Measurements from ENCODE around the gene PRTG. TPM values are rescaled to one million over a fixed set of nuclear protein-coding genes. Genes with fewer than 3 reads are reported as not detected.
"Not testable (repeated sequence)": the region's sequence is repeated elsewhere in the genome, so short reads cannot be mapped to it uniquely, and the experiment has no call there.

PRTG gene
- total and polyA plus RNA-seq, 12 donors: 0.40 to 4.3 (median 2.8) TPM

DNA sequence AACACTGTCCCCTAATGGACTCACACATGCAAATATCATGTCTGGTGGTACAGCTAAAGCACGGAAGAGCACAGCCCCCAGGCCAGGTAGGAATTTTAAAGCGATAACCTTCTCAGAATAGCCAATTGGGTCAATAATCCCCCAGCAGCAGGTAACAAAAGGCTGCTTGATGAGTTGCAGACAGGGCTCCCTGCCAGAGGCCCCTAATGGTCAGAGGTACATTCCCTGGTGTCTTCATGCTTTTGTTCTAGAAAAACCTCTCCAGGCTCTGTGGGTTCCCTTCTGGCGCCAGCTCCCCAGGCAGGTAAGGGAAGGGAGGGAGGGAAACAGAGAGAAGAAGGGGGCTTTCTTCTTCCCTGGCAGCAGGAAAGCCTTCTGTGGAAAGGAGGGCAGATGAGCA is 43.4 kb upstream of the PRTG start:
- H3K4me3 ChIP-seq: no peak overlapping the region
- H3K27ac ChIP-seq: no peak overlapping the region
- DNase-seq: no peak
- no peaks in the 10 kb centered on the region for H3K9me3 ChIP-seq (replicated peaks in 1 of 3)
- TF ChIP-seq POLR2A (IDR thresholded peaks at IDR 0.05): no peak
- TF ChIP-seq, protein P1, sequence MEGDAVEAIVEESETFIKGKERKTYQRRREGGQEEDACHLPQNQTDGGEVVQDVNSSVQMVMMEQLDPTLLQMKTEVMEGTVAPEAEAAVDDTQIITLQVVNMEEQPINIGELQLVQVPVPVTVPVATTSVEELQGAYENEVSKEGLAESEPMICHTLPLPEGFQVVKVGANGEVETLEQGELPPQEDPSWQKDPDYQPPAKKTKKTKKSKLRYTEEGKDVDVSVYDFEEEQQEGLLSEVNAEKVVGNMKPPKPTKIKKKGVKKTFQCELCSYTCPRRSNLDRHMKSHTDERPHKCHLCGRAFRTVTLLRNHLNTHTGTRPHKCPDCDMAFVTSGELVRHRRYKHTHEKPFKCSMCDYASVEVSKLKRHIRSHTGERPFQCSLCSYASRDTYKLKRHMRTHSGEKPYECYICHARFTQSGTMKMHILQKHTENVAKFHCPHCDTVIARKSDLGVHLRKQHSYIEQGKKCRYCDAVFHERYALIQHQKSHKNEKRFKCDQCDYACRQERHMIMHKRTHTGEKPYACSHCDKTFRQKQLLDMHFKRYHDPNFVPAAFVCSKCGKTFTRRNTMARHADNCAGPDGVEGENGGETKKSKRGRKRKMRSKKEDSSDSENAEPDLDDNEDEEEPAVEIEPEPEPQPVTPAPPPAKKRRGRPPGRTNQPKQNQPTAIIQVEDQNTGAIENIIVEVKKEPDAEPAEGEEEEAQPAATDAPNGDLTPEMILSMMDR (IDR thresholded peaks at IDR 0.05): no peak
- H3K27me3 ChIP-seq: no peaks in the 10 kb centered on the region
- intact Hi-C loops (cut with DNase I): no loop called here
- no peaks in the 10 kb centered on the region for H3K36me3 ChIP-seq (replicated peaks in 1 of 2)
- no peaks in the 10 kb centered on the region for H3K4me1 ChIP-seq (replicated peaks in 1 of 2)
- 78 to 90% (median 87%) methylated on average over 2 to 3 of the region's 3 CpGs for WGBS, 4 donors

DNA sequence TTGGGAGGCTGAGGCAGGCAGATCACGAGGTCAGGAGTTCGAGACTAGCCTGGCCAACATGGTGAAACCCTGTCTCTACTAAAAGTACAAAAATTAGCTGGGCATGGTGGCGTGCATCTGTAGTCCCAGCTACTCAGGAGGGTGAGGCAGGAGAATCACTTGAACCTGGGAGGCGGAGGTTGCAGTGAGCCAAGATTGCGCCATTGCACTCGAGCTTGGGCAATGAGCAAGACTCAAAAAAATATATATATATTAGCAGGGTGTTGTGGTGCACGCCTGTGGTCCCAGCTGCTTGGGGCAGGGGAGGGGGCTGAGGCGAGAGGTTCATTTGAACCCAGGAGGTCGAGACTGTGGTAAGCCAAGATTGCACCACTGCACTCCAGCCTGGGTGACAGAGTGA is 42.6 kb upstream of the PRTG start:
- intact Hi-C loops (cut with DNase I); DNase-seq: not testable (repeated sequence)

DNA sequence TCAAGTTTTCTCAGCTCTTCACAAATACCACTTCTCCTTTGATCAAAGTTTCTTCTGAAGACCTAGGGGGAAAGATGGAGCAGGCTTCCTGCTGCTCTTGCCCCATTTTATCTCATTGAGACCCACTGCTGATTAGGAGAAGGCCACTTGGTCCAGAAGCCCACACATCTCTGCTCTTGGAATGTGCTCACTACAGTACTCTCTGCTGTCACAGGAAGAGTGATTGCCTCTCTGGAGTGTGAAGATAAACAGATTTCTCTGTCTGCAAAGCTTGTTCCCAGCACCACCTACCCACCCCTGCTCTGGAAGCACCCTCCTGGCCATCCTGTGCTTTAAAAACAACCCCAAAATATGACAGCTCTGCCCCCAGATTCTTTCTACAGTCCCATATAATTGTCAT is 41.3 kb upstream of the PRTG start:
- no peaks in the 10 kb centered on the region for H3K27me3 ChIP-seq
- H3K9me3 ChIP-seq (replicated peaks in 1 of 3): no peaks in the 10 kb centered on the region
- no peaks in the 10 kb centered on the region for H3K4me1 ChIP-seq (replicated peaks in 1 of 2)
- intact Hi-C loops (cut with DNase I): no loop called here
- H3K27ac ChIP-seq: no peak overlapping the region
- TF ChIP-seq POLR2A (IDR thresholded peaks at IDR 0.05): no peak
- TF ChIP-seq, protein P1 (IDR thresholded peaks at IDR 0.05): no peak
- no peak for DNase-seq
- no peaks in the 10 kb centered on the region for H3K36me3 ChIP-seq (replicated peaks in 1 of 2)
- no peak overlapping the region for H3K4me3 ChIP-seq

More for the DNA sequence above, 42.6 kb upstream of the PRTG start:
- H3K27me3 ChIP-seq; H3K4me1 ChIP-seq (replicated peaks in 1 of 2); H3K9me3 ChIP-seq (replicated peaks in 1 of 3); H3K27ac ChIP-seq; H3K36me3 ChIP-seq (replicated peaks in 1 of 2); H3K4me3 ChIP-seq: not testable (repeated sequence)
- 86 to 90% (median 87%) methylated on average over 9 of the region's 9 CpGs for WGBS, 4 donors

DNA sequence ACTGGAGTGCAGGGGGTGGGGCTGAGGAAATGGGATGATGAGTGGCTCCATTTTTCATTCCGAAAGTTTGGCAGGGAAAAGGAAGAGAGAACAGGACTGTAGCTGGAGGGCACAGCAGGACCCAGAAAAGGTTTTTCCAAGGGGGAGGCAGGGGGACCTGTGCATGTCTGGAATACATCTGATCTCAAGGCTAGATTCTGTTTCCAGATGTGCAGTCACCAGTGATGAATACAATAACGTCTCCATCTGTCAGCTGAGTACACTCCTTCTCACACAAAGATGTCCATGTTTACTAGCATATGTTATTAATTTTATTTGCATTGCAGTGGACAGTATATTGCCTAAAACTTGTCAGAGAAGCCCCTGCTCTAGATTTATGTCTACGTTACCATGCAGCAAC is 39.9 kb upstream of the PRTG start:
- 63 to 75% (median 69%) methylated on average over 3 of the region's 3 CpGs for WGBS, 4 donors
- H3K27me3 ChIP-seq: no peaks in the 10 kb centered on the region
- intact Hi-C loops (cut with DNase I): no loop called here
- H3K9me3 ChIP-seq (replicated peaks in 1 of 3): no peaks in the 10 kb centered on the region
- TF ChIP-seq, protein P1 (IDR thresholded peaks at IDR 0.05): no peak
- TF ChIP-seq POLR2A (IDR thresholded peaks at IDR 0.05): no peak
- no peak overlapping the region for H3K4me3 ChIP-seq
- H3K4me1 ChIP-seq (replicated peaks in 1 of 2): no peaks in the 10 kb centered on the region
- DNase-seq: no peak
- no peaks in the 10 kb centered on the region for H3K36me3 ChIP-seq (replicated peaks in 1 of 2)
- H3K27ac ChIP-seq: no peak overlapping the region

DNA sequence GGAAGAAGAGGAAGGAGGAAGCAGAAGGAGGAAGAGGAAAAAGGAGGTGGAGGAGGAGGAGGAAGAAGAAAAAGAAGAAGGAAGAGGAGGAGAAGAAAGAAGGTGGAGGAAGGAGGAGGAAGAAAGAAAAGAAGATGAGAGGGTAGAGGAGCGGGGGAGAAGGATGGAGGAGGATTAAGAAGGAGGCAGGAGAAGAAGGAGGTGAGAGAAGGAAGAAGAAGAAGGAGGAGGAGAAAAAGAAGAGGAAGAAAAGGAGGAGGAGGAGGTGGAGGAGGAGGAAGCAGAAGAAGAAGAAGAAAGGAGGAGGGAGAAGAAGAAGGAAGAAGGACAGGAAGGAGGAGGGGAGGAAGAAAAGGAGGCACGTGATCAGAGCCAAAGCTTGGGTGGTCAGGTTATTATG is 37.3 kb upstream of the PRTG start:
- intact Hi-C loops (cut with DNase I): no loop called here
- TF ChIP-seq POLR2A (IDR thresholded peaks at IDR 0.05): no peak
- TF ChIP-seq, protein P1 (IDR thresholded peaks at IDR 0.05): no peak

More for the DNA sequence above, 37.3 kb upstream of the PRTG start:
- H3K36me3 ChIP-seq (replicated peaks in 1 of 2): no peaks in the 10 kb centered on the region
- no peak overlapping the region for H3K4me3 ChIP-seq
- 56 to 76% (median 73%) methylated on average over 1 to 2 of the region's 2 CpGs for WGBS, 4 donors
- H3K9me3 ChIP-seq (replicated peaks in 1 of 3): no peaks in the 10 kb centered on the region
- H3K27me3 ChIP-seq: no peaks in the 10 kb centered on the region
- no peaks in the 10 kb centered on the region for H3K4me1 ChIP-seq (replicated peaks in 1 of 2)
- no peak overlapping the region for H3K27ac ChIP-seq
- no peak for DNase-seq

Measured in adrenal gland (tissue), 12 donors.